Panc1 (cell line): Measurements from ENCODE around the gene TLE4. TPM values are rescaled to one million over a fixed set of nuclear protein-coding genes. Genes with fewer than 3 reads are reported as not detected.

Source experiments
- ATAC-seq: fragments of 200-7000 bp; cut with Tn5 transposase; 2 replicates; pipeline ENCODE4 v1.9.1; 2020; ENCODE audit warnings: mild to moderate bottlenecking, moderate library complexity
- BruUV-seq: library from RNA; stranded (reverse); fragments of 400-500 nt; replicated peaks from 2 replicates; lab custom pipeline; 2021; lab: Mats Ljungman, UMichigan
- CTCF ChIA-PET: fragments of 300-600 bp; sonication (Branson Sonifier 250); formaldehyde crosslinking; loops from one replicate; lab custom pipeline; 2022; ENCODE audit warnings: antibody characterized with exemption; lab: Charles Lee
- POLR2A ChIA-PET: fragments of 300-600 bp; sonication (Branson Sonifier 250); formaldehyde crosslinking; loops from one replicate; lab custom pipeline; 2022; ENCODE audit warnings: antibody characterized with exemption; lab: Charles Lee
- DNase-seq: peaks from one replicate; pipeline ENCODE4 v3.0.0-alpha.2; 2010; ENCODE audit warnings: low read depth, low spot score
- H3K27ac ChIP-seq: 2 replicates; pipeline ENCODE4 v1.5.1; 2011; ENCODE audit warnings: mild to moderate bottlenecking, low read length, inconsistent platforms
- H3K27me3 ChIP-seq: fragments of 200-500 bp; sonication (Bioruptor generic); 2 replicates; pipeline ENCODE4 v1.6.0; 2014; ENCODE audit warnings: low read length, inconsistent platforms; ENCODE audit not compliant: control insufficient read depth, insufficient read depth
- H3K36me3 ChIP-seq: fragments of 200-500 bp; sonication (Bioruptor generic); 2 replicates; pipeline ENCODE4 v1.5.1; 2014; ENCODE audit warnings: inconsistent platforms, mild to moderate bottlenecking, low read length, moderate library complexity; ENCODE audit not compliant: control insufficient read depth, insufficient read depth
- H3K4me1 ChIP-seq: 2 replicates; pipeline ENCODE4 v1.5.1; 2011; ENCODE audit warnings: inconsistent platforms, mild to moderate bottlenecking, low read length, moderate library complexity; ENCODE audit not compliant: control insufficient read depth, insufficient read depth
- H3K4me3 ChIP-seq, 2 experiments: 2 replicates each; pipeline ENCODE4 v1.5.1; 2011 to 2012; ENCODE audit warnings: low read depth in 2 of 2, low read length in 2 of 2, mild to moderate bottlenecking in 2 of 2, inconsistent platforms in 1 of 2, moderate library complexity in 1 of 2
- H3K9me3 ChIP-seq: fragments of 200-500 bp; sonication (Bioruptor generic); 2 replicates; pipeline ENCODE4 v1.5.1; 2014; ENCODE audit warnings: low read depth, mild to moderate bottlenecking, inconsistent platforms, low read length, moderate library complexity; ENCODE audit not compliant: control insufficient read depth, insufficient read depth
- POLR2AphosphoS5 ChIP-seq: IDR thresholded peaks from 2 replicates; pipeline ENCODE4 v1.6.1; 2012; ENCODE audit warnings: mild to moderate bottlenecking, low read depth, low read length, moderate library complexity
- REST ChIP-seq, 2 experiments: IDR thresholded peaks; 2 replicates each; pipeline ENCODE4 v1.6.1; 2011 to 2012; ENCODE audit warnings: low read depth in 2 of 2, control low read depth in 1 of 2, low read length in 1 of 2, mild to moderate bottlenecking in 1 of 2, moderate library complexity in 1 of 2; ENCODE audit not compliant: insufficient read depth in 1 of 2
- SIN3A ChIP-seq: IDR thresholded peaks from 2 replicates; pipeline ENCODE4 v1.6.1; 2012; ENCODE audit warnings: low read depth, mild to moderate bottlenecking, low read length, moderate library complexity, borderline replicate concordance; ENCODE audit not compliant: insufficient read depth
- TCF7L2 ChIP-seq: IDR thresholded peaks from 2 replicates; pipeline ENCODE4 v1.6.1; 2011; ENCODE audit warnings: mild to moderate bottlenecking, low read depth, low read length, inconsistent platforms
- in situ Hi-C: cut with HindIII; loops from 2 replicates; pipeline ENCODE4 v1.10.0; 2016; ENCODE audit warnings: low sequenced_read_pairs, low pct_unique_long_range_greater_than_20kb
- intact Hi-C: fragments of 100-400 bp; cut with micrococcal nuclease; formaldehyde crosslinking; loops from one replicate; pipeline ENCODE4 v1.10.0; 2022; ENCODE audit not compliant: unreplicated experiment
- total RNA-seq: library from RNA; stranded (reverse); gene quantifications from one replicate; pipeline ENCODE4 v1.2.1, GENCODE V29; 2021; ENCODE audit not compliant: unreplicated experiment
- TF ChIP-seq, protein P1 (sequence below): fragments of 450-650 bp; IDR thresholded peaks from 2 replicates; pipeline ENCODE4 v1.5.1; 2017; ENCODE audit warnings: mild to moderate bottlenecking

Gene TLE4
- total RNA-seq, 1 experiment from 2014 or later, result 8.7 TPM

DNA sequence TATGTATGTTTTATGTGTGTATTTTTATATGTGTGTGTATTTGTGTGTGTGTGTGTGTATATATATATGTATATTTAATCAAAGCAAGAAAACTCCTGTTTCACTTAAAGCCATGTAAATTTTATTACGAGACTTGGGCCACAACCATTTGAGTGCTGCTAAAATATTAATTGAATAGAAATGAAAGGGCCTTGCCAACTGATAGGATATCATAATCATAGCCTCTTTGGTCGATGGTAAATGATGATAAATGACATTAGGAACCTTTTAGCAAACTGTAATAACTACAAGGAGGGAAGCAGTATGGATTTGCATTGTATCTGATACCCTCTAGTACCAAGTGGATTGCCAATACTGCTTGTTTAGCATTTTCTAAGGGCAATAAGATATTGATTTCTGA is 7.9 kb downstream of the TLE4 start:
- POLR2A ChIA-PET, result no interaction called here
- CTCF ChIA-PET, result no interaction called here
- Histone ChIP-seq H3K9me3 (no peaks in the 10 kb centered on the region), H3K27me3 (no peaks in the 10 kb centered on the region; the same call in 1 of the 2 replicates), H3K4me3 (no peak overlapping the region), H3K36me3 (no peaks in the 10 kb centered on the region), H3K27ac (no peak overlapping the region), H3K4me1 (no peaks in the 10 kb centered on the region)
- no TSS peak for BruUV-seq
- ATAC-seq (no peak), DNase-seq (no peak)
- TF ChIP-seq, protein P1, sequence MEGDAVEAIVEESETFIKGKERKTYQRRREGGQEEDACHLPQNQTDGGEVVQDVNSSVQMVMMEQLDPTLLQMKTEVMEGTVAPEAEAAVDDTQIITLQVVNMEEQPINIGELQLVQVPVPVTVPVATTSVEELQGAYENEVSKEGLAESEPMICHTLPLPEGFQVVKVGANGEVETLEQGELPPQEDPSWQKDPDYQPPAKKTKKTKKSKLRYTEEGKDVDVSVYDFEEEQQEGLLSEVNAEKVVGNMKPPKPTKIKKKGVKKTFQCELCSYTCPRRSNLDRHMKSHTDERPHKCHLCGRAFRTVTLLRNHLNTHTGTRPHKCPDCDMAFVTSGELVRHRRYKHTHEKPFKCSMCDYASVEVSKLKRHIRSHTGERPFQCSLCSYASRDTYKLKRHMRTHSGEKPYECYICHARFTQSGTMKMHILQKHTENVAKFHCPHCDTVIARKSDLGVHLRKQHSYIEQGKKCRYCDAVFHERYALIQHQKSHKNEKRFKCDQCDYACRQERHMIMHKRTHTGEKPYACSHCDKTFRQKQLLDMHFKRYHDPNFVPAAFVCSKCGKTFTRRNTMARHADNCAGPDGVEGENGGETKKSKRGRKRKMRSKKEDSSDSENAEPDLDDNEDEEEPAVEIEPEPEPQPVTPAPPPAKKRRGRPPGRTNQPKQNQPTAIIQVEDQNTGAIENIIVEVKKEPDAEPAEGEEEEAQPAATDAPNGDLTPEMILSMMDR, result no peak
- TF ChIP-seq TCF7L2, result no peak
- TF ChIP-seq REST (IDR thresholded peaks at IDR 0.05; ENCODE audit: insufficient read depth in 1 of 2, low read depth in 2 of 2, low read length in 1 of 2), result no peak
- no peak for TF ChIP-seq POLR2AphosphoS5
- TF ChIP-seq SIN3A, result no peak
- intact Hi-C loops (no loop called here), in situ Hi-C loops (no loop called here)

DNA sequence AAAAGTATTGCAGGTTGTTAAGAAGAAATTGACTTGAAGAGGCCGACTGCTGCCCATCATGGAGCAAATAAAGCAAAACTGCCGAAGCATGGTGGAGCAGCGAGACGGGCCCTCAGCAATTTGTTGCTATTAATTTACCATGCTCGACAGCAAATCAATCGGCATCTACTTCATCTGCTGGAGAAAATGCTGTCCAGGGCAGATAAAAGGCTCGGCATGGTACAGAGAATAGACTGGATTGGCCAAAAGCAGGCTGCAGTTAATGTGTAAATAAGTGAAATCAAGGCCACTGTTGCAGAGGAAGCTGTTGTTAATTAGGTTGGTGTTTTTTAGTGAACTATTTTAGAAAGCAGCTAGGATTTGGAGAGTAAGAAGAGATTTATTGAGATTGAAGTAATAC is 8.3 kb downstream of the TLE4 start:
- POLR2A ChIA-PET, result no interaction called here
- in situ Hi-C loops (no loop called here), intact Hi-C loops (no loop called here)
- BruUV-seq, result no TSS peak
- CTCF ChIA-PET, result no interaction called here
- Histone ChIP-seq H3K4me3 (no peak overlapping the region), H3K27ac (no peak overlapping the region), H3K27me3 (no peaks in the 10 kb centered on the region; the same call in 1 of the 2 replicates), H3K9me3 (no peaks in the 10 kb centered on the region), H3K4me1 (no peaks in the 10 kb centered on the region), H3K36me3 (no peaks in the 10 kb centered on the region)
- DNase-seq, result no peak
- no peak for ATAC-seq
- TF ChIP-seq SIN3A (no peak), REST (IDR thresholded peaks at IDR 0.05; ENCODE audit: insufficient read depth in 1 of 2, low read depth in 2 of 2, low read length in 1 of 2) (no peak), POLR2AphosphoS5 (no peak)
